ENCODE measurements around the gene SLC39A7.

DNA sequence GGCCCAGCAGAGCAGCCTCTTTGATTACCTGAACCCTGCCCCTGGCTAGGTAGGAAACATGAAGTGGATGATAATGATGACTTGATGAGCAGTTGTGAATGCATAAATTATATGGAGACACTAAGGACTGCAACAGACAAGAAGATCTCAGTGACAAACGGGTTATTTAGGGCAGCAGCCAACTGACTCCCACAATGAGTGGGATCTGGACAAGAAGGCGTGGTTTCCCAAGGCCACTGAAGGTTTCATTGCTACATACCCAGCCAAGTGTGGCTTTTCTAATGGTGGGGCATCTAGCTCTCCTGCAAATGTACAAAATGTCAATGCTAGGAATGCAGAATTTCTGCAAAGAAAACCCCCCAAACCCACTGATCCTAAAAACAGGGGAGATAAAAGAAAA lies 37.1 kb downstream of the SLC39A7 start:
- TF ChIP-seq CTCF (IDR thresholded peaks at IDR 0.05; ENCODE audit: insufficient read depth, low read length), result no peak
- no peak for TF ChIP-seq REST (IDR thresholded peaks at IDR 0.05; ENCODE audit: insufficient replicate concordance, low read depth)

Measured in HL-60 (cell line).